Bronchial epithelial cell (primary cell): ENCODE results near the gene OSBPL5. TPM values are rescaled to one million over a fixed set of nuclear protein-coding genes. Genes with fewer than 3 reads are reported as not detected.
A peak's percentile ranks its signal among the peaks of the same experiment; 100 is the strongest.
"Not testable (repeated sequence)": the region's sequence is repeated elsewhere in the genome, so short reads cannot be mapped to it uniquely, and the experiment has no call there.

Source experiments
- DNase-seq: peaks from one replicate; pipeline ENCODE4 v3.0.0-alpha.2; 2010; ENCODE audit warnings: low read depth
- FAIRE-seq: peaks from 2 replicates; lab custom pipeline; 2011; peaks lifted over from hg19 to GRCh38; lab: Jason Lieb, UNC
- H3K27me3 ChIP-seq: 2 replicates; pipeline ENCODE4 v1.5.1; 2011; ENCODE audit warnings: low read length; ENCODE audit not compliant: control insufficient read depth, insufficient read depth
- H3K36me3 ChIP-seq: 2 replicates; pipeline ENCODE4 v1.5.1; 2011; ENCODE audit warnings: low read length; ENCODE audit not compliant: control insufficient read depth, insufficient read depth
- H3K4me3 ChIP-seq: 2 replicates; pipeline ENCODE4 v1.5.1; 2011; ENCODE audit warnings: mild to moderate bottlenecking, low read depth, low read length, control low read depth
- CTCF ChIP-seq: IDR thresholded peaks from 2 replicates; pipeline ENCODE4 v1.5.1; 2011; ENCODE audit warnings: mild to moderate bottlenecking, moderate library complexity, low read length, control low read depth, inconsistent platforms; ENCODE audit not compliant: insufficient read depth, severe bottlenecking
- total RNA-seq: library from RNA; depleted of rRNA; stranded (reverse); fragments of >200 nt; gene quantifications from 2 replicates; pipeline ENCODE4 v1.2.1, GENCODE V29; 2014

The OSBPL5 gene
- total RNA-seq, 1 donor from 2014 or later = 21.1 TPM

DNA sequence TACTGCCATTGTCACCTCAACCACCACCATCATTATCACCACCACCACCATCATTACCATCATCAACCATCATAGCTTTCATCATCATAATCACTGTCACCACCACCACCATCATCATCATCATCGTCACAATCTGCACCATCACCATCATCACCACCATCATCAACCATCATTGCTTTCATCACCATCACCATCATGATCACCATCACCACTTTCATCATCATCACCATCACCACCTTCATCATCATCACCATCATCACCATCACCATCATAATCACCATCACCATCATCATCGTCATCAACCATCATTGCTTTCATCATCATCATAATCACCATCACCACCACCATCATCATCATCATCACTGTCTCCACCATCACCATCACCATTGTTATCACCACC, 8.7 kb upstream of the OSBPL5 start:
- DNase-seq = no peak
- TF ChIP-seq CTCF = no peak
- no peak overlapping the region for H3K4me3 ChIP-seq
- no peaks in the 10 kb centered on the region for H3K36me3 ChIP-seq
- peak; percentile 43 for FAIRE-seq
- peaks cover 7% of the 10 kb centered on the region for H3K27me3 ChIP-seq

GRCh38 chr11:3171931-3172560, 6.9 kb upstream of the OSBPL5 start:
- no peak for TF ChIP-seq CTCF
- DNase-seq = no peak
- no peak overlapping the region for H3K4me3 ChIP-seq

DNA sequence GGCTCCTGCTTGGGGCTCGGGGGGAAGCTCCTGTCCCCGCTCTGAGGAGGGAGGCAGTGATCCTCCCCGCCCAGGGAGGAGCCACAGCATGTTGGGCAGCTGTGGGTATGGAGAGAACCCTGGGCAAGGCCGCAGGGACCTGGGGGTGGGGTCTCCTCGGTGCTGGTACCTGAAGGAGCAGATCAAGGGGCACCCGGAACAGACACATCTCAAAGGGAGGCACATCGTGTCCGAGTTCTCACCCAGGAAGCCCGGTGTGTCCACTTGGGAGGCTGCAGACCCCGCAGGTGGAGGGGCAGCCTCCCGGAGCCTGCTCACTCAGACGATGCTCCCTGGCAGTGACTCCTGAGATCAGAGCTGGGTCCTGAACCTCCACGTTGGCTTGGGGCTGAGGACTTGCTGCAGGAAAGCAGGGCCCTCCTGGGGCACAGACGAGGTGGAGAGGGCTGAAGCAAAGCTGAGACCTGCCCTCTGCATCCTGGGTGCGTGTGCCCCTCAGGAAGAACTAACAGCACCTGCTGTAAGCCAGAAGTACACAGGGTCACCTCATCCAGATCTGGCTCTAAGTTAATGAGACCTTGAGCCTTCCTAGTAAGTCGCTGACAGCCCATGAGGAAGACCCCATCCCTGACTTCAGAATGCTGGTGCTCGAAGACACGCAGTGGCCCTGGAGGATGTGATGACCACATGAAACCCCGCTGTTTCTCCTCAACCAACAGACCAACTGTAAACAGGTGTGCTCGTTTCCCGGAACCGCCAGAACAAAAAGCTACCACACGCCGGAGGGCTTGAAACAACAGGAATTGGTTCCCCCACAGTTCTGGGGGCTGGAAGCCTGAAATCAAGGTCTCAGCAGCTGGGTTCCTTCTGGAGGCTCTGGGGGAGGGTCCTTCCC, 5.9 kb upstream of the OSBPL5 start:
- no peak for DNase-seq
- FAIRE-seq = no peak
- Histone ChIP-seq H3K36me3 (no peaks in the 10 kb centered on the region), H3K27me3 (peaks cover 17% of the 10 kb centered on the region), H3K4me3 (no peak overlapping the region)
- TF ChIP-seq CTCF = no peak

More at GRCh38 chr11:3171931-3172560, 6.9 kb upstream of the OSBPL5 start:
- Histone ChIP-seq H3K36me3 (no peaks in the 10 kb centered on the region), H3K27me3 (peaks cover 10% of the 10 kb centered on the region)
- FAIRE-seq = no peak

GRCh38 chr11:3170044-3170755, 5.1 kb upstream of the OSBPL5 start:
- FAIRE-seq = no peak
- Histone ChIP-seq H3K4me3 (no peak overlapping the region), H3K36me3 (no peaks in the 10 kb centered on the region), H3K27me3 (peaks cover 17% of the 10 kb centered on the region)
- peak; percentile 7 for DNase-seq
- no peak for TF ChIP-seq CTCF

- H3K36me3 ChIP-seq = no peaks in the 10 kb centered on the region
- peaks cover 17% of the 10 kb centered on the region for H3K27me3 ChIP-seq
- FAIRE-seq = no peak
- peak; percentile 21 for DNase-seq
- TF ChIP-seq CTCF = peak; percentile 6
- no peak overlapping the region for H3K4me3 ChIP-seq
These were observed 4.3 kb upstream of the OSBPL5 start for GRCh38 chr11:3169255-3170043.

DNA sequence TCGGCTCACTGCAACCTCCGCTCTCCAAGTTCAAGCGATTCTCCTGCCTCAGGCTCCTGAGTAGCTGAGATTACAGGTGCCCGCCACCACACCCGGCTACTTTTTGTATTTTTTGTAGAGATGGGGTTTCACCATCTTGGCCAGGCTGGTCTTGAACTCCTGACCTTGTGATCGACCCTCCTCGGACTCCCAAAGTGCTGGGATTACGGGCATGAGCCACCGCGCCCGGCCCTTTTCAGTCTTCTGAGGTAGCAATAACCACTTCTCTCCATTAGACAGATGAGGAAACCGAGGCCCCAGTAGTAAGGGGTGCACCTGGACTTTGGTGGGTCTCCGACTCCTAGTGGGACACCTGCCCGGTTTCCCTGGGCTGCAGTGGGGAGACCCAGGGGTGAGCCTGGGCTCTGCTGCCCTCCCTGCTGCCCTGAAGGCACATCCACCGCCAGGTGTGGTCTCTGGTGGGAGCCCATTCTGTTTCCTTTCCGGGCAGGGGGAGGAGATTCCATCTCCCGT, 3.7 kb upstream of the OSBPL5 start:
- H3K36me3 ChIP-seq, H3K4me3 ChIP-seq, DNase-seq, FAIRE-seq: not testable (repeated sequence)
- H3K27me3 ChIP-seq = peaks cover 17% of the 10 kb centered on the region
